Amygdala (tissue), 56 donors: Measurements from ENCODE around the gene IER2.
A peak's percentile ranks its signal among the peaks of the same experiment; 100 is the strongest.
"Not testable (repeated sequence)": the region's sequence is repeated elsewhere in the genome, so short reads cannot be mapped to it uniquely, and the experiment has no call there.

Source experiments
- DNase-seq, 56 donors: peaks; one replicate each; lab custom pipeline; 2025; lab: John Stamatoyannopoulos, UW

IER2 gene

GRCh38 chr19:13189600-13189999 lies 39.4 kb downstream of the IER2 start:
- no peak for DNase-seq

- DNase-seq: no peak
Observed at GRCh38 chr19:13190781-13191540, 40.8 kb downstream of the IER2 start.

GRCh38 chr19:13195678-13196077 lies 45.5 kb downstream of the IER2 start:
- DNase-seq: no peak

GRCh38 chr19:13198634-13199033 lies 48.4 kb downstream of the IER2 start:
- peak in 2 of 56 donors; percentile 15 to 18 for DNase-seq

- DNase-seq: not testable (repeated sequence)
Observed at GRCh38 chr19:13202112-13202511, 51.9 kb downstream of the IER2 start.
